HG03457 (cell line): ENCODE results near the gene C9orf152.

Experiments
- ATAC-seq: cut with Tn5 transposase; IDR thresholded peaks from one replicate; pipeline ENCODE4 v1.9.1; 2021; ENCODE audit warnings: moderate number of reproducible peaks; ENCODE audit not compliant: unreplicated experiment

C9orf152 gene

GRCh38 chr9:110183208-110184145, 24.5 kb downstream of the C9orf152 start:
- ATAC-seq = no peak

- ATAC-seq = no peak
Observed at GRCh38 chr9:110180511-110181434, 27.2 kb downstream of the C9orf152 start.

- ATAC-seq = no peak
Observed at GRCh38 chr9:110179734-110180133, 28.2 kb downstream of the C9orf152 start.

- no peak for ATAC-seq
Observed at GRCh38 chr9:110178281-110178680, 29.7 kb downstream of the C9orf152 start.

GRCh38 chr9:110175275-110175968, 32.5 kb downstream of the C9orf152 start:
- no peak for ATAC-seq

- ATAC-seq = no peak
Observed at GRCh38 chr9:110173322-110173642, 34.7 kb downstream of the C9orf152 start.

- no peak for ATAC-seq
Observed at GRCh38 chr9:110170357-110171257, 37.4 kb downstream of the C9orf152 start.

- no peak for ATAC-seq
Observed at GRCh38 chr9:110168486-110168885, 39.5 kb downstream of the C9orf152 start.

GRCh38 chr9:110161940-110162339, 46.0 kb downstream of the C9orf152 start:
- ATAC-seq = no peak

GRCh38 chr9:110160685-110161084, 47.3 kb downstream of the C9orf152 start:
- no peak for ATAC-seq

GRCh38 chr9:110160123-110160522, 47.8 kb downstream of the C9orf152 start:
- ATAC-seq = no peak

- ATAC-seq = no peak
Observed at GRCh38 chr9:110157823-110158664, 49.9 kb downstream of the C9orf152 start.

GRCh38 chr9:110156902-110157301, 51.1 kb downstream of the C9orf152 start:
- peak; percentile 84 for ATAC-seq

GRCh38 chr9:110156416-110156815, 51.5 kb downstream of the C9orf152 start:
- ATAC-seq = no peak

- ATAC-seq = no peak
Observed at GRCh38 chr9:110155751-110156150, 52.2 kb downstream of the C9orf152 start.

GRCh38 chr9:110153431-110153830, 54.5 kb downstream of the C9orf152 start:
- no peak for ATAC-seq

- no peak for ATAC-seq
Observed at GRCh38 chr9:110152704-110153374, 55.1 kb downstream of the C9orf152 start.
